Esophagus muscularis mucosa (tissue), 4 donors: ENCODE measurements around the gene NDST1.

Source experiments
- CTCF ChIP-seq, 3 experiments: fragments of 200-600 bp in 2 of 3; fragments of 450-650 bp in 1 of 3; sonication (generic) in 2 of 3; IDR thresholded peaks; one replicate each; pipeline ENCODE4 v1.5.1; 2017 to 2019; ENCODE audit warnings: antibody characterized with exemption in 3 of 3, mild to moderate bottlenecking in 2 of 3, moderate library complexity in 1 of 3
- EP300 ChIP-seq: sonication (generic); formaldehyde crosslinking; IDR thresholded peaks from one replicate; pipeline ENCODE4 v1.6.1; 2017; ENCODE audit warnings: antibody characterized with exemption
- POLR2A ChIP-seq: fragments of 450-650 bp; IDR thresholded peaks from one replicate; pipeline ENCODE4 v1.6.1; 2017; ENCODE audit warnings: antibody characterized with exemption, moderate library complexity, mild to moderate bottlenecking, low read depth
- POLR2AphosphoS5 ChIP-seq, 2 donors: sonication (generic); formaldehyde crosslinking; IDR thresholded peaks; one replicate each; pipeline ENCODE4 v1.6.1; 2017; ENCODE audit warnings: antibody characterized with exemption in 2 of 2

- TF ChIP-seq CTCF (IDR thresholded peaks at IDR 0.05) (no peak), POLR2A (no peak), EP300 (no peak), POLR2AphosphoS5 (IDR thresholded peaks at IDR 0.05) (no peak)
Observed at GRCh38 chr5:150550286-150550685, 42.4 kb downstream of the NDST1 start.
